ENCODE data around the gene LRRC17.

LRRC17 gene

DNA sequence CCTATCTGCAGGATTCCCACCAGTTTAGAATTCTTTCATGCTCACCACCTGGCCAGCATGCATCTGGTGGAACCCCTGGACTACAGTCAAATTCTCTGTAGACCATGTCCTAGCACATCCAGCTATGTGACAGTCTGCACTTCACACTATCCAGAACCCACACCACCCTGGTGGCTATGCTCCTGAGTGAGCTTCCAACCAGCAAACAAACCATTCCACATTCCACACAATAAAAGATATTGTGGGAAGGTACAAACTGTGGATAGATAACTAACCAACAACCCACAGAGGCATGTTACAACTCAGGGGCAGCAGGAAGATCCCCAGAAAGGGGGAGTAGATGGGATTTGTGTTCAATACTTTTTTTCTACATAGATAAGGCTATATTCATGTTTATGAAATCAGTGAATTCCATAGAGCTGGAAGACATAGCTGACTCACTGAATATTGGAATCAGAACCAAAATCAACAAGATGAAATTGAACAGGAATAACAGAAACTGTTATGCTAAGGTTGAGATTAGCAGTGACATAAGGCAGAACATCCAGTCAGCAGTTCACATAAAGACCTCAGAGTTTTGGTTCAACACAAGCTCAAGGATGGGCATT lies 72.5 kb downstream of the LRRC17 start:
- DNase-seq (ENCODE audit: low read depth, low spot score): peak; percentile 17

DNA sequence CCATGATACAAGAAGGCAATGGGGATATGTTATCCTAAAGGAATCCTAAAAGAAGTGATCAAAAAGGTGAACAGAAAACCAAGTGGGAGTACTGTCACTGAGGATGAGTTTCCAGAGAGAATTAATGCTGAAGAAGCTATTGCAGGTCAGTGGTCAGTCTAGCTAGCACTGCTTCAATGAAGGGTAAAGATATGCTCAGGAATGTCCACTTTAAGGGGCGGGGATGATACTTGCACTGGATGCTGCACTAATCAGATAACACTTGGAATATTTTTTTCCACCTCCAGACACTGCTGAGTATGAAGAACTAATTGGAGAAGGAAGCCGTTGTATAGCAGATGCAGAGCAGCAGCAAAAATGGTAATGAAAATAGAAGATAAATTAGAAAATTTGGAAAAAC lies 75.3 kb downstream of the LRRC17 start:
- no peak for DNase-seq (ENCODE audit: low read depth, low spot score)

GRCh38 chr7:102988631-102989560 lies 76.1 kb downstream of the LRRC17 start:
- no peak for DNase-seq (ENCODE audit: low read depth, low spot score)

DNA sequence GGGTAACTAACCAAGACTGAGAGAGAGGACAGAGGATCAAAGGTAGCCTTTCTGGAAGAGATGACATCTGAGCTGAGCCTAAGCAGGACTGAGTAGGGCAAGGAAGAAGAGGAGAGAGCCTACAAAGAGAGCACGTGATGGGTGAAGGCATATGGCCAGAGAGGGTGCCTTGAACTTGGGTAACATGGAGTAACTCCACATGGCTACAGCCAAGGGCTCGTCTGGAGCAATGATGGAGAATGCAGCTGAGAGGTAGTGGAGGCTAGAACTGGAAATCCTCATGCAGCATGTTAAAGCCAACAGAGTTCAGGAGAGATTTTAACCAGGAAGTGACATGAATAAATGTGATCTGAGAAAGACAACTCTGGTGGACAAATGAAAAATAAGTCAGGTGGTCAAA lies 77.8 kb downstream of the LRRC17 start:
- DNase-seq (ENCODE audit: low read depth, low spot score): no peak

DNA sequence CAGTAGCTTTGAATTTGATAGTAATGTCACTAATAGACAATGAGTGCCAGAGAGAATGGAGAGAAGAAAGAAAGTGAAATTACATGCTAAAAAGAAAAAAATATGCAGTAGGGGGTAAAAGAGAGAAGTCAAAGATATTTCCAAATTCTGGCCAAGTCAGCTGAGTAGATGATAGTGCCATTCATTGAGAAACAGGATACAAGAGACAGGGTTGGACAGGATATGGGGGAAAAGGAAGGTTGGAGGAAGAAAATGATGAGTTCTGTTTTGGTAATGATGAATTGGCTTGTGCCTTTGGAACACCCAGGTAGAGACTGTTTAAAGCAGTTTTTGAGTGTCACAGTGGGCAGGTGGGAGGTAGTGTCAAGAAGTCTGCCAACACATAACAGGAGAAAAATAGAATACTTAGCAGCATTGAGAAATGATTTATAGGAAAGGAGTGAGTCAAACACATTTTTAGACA lies 78.3 kb downstream of the LRRC17 start:
- no peak for DNase-seq (ENCODE audit: low read depth, low spot score)

DNA sequence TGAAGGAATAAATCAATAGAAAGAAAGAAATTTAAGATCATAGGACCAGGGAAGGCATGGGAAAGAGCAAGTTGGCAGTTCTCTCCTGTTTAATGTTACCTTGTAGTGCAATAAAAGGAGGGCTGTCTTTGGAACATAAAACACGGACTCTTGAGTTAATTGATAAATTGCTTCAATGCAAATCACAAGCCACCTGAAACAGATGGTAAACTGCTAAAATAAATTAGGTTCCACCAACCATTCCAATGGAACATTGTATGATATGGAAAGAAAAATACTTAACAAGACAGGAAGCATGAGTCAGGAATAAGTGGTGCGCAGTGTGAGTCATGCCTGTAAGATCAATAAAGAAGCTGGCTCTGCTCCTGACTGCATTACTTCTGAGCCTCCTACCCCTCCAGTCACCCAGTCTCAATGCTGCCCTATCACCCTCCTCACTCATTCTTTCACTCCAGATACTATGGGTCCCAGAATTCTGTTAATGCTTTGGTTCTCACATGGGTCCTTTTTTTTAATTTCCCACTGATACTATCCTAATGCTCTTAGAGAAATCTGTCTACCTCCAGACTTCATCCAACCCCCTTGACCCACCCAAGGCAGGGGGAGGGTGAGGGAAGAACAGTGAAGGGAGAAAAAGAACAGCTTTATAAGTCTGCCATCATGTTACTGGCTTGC lies 78.9 kb downstream of the LRRC17 start:
- DNase-seq (ENCODE audit: low read depth, low spot score): peak; percentile 84

GRCh38 chr7:102992509-102992937 lies 79.7 kb downstream of the LRRC17 start:
- DNase-seq (ENCODE audit: low read depth, low spot score): no peak

GRCh38 chr7:102992938-102993717 lies 80.3 kb downstream of the LRRC17 start:
- DNase-seq (ENCODE audit: low read depth, low spot score): peak; percentile 39

GRCh38 chr7:102993718-102994029 lies 80.9 kb downstream of the LRRC17 start:
- DNase-seq (ENCODE audit: low read depth, low spot score): no peak

DNA sequence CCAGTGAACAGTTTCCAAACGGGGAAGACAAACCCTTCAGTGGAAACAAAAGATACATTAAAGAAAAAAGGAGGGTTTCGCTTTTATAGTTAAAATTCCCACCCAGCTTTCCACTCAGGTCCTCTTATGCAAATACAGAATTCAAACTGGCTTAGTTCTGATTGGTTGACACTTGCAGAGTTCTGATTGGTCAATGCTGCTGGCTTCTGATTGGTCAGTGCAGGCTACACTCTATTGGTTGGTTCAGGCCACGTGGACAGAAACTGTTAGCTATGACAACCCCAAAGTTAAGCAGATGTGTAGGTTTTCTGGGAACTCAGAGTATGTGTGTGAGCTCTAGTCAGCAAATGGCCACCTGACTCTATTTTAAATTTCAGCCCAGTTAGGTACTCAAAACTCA lies 81.8 kb downstream of the LRRC17 start:
- DNase-seq (ENCODE audit: low read depth, low spot score): no peak
